NCI-H510A treated with DMSO at 0.1 percent for 48 hours (cell line): ENCODE measurements around the gene BPIFB6.

Source experiments
- DNase-seq: peaks from one replicate; lab custom pipeline; 2025; lab: John Stamatoyannopoulos, UW

The BPIFB6 gene

GRCh38 chr20:33031531-33031930 is at the start of gene BPIFB6:
Gene BPIFB6 (plus strand): TSS chr20:33031648. CDS start chr20:33031648, 0 bp downstream.
- no peak for DNase-seq

DNA sequence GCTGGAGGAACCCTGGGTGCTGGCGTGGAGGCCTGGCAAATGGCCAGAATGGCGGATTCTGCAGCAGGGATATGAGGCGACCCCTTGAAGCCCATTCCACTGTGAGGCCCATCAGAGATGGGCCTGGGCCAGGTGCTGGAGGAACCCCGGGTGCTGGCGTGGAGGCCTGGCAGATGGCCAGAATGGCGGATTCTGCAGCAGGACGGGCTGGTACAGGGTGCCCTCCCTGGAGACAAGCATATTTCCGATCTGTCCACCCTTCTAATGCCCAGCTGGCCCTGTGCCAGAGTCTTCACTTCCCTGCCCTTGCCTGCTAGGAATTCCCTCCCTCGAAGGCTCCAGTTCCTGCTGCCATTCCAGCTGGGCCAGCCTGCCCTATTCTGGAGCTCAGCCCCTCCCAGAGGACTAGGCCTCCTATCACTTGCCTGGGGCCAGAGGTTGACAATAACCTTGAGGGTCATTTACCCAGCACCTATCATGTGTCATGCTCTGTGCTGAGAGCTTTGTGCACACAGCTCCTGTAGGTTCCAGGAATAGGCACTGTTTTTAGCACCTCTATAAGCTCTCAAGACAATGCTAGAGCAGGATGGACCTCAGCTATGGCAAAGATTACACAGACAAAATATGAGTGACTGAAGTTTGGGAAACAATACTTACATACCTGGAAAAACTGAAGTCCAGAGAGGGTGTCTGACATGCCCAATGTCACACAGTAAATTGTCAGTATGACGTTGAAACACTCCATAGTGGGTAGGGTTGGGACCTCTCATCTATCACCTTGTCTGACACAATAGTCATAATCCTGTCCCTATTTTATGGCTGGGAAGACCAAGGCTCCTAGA is 48.6 kb upstream of the BPIFB6 start:
- DNase-seq, result peak; percentile 14

- DNase-seq, result no peak
Observed at GRCh38 chr20:32983459-32984112, 47.9 kb upstream of the BPIFB6 start.

GRCh38 chr20:32984196-32984595 is 47.3 kb upstream of the BPIFB6 start:
- DNase-seq, result peak; percentile 4

DNA sequence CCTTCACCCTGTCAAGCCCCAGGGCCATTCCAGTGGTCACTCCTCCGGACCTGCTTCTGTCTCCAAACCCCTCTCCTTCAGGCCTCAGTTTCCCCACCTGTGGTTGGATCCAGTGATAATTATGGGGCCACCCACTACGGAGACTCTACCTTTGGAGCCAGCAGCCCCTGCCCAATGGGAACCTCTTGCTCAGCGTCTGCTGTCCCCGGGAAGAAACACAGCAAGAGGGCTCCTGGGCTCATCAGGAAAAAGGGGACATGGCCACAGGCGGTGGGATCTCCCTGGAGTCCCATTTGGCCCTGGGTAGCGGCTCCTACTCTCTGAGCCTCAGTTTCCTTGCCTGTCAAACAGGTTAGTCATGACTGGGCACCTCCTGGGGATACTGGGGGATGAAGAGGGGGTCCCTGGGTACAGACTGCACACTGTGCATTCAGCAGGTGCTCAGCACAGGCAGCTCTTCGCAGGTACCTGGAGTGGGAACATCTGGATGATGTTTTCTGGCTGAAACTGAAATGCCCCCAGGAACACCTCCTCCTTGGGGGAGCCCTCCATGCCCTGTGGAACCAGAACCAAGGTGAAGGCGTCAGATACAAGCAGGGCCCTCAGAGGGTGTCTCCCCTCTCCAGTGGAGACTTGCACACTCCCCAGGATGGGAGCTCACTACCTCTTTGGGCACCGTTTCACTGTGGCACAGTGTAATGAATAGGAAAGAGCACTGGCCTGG is 46.7 kb upstream of the BPIFB6 start:
- DNase-seq, result no peak

GRCh38 chr20:32985596-32985995 is 45.9 kb upstream of the BPIFB6 start:
- no peak for DNase-seq

GRCh38 chr20:32986331-32986966 is 45.0 kb upstream of the BPIFB6 start:
- no peak for DNase-seq

DNA sequence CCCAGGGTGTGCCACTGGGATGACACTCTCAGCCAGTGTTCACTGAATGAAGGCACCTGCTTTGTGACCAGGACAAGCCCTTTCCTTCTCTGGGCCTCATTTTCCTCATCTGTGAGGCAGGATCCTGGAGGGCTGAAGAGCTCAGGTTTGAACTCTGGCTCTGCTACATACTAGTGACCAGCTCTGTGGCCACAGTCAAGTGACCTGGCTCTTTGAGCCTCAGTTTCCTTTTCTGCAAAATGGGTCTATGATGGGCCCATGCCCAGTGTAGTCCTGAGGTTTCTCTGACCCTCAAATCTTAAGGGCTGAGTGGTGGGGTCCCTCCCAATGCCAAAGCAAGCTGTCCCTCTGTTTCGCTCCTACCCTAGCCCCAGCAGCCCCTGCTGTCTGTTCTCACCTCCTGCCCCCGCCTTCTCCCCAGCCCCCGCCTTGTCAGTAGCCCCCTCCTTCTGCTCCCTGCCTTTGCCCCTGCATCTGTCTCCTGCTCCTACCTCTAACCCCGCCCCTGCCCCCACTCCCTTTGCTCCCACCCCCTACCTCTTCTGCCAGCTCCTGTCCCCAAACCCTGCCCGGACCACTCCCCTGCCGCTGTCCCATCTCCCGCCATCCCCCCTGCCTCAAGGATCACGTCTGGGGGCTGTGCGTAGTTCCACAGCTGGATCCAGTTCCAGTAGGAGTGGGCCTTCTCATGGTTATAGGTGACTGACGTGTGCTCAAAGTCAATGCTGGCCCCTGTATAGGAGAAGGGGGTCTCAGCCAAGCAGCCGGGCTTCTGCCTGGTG is 44.2 kb upstream of the BPIFB6 start:
- DNase-seq, result no peak

DNA sequence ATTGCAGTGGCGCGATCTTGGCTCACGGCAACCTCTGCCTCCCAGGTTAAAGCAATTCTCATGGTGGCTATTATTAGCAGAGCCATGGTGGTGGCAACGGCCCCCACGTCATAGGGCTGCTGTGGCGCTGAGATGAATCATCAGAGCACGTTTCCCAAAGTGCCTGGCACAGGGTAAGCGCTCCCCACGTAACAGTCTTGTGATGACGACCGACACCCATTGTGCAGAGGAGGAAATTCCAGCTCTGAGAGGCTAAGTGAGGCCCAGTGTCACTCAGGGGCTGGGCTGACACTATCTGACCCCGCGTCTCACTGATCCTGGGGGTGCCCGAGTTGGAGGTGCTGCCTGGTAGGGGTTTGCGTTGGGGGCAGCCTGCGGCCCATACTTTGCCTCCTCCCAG is 43.4 kb upstream of the BPIFB6 start:
- DNase-seq, result no peak

GRCh38 chr20:32989507-32990283 is 41.8 kb upstream of the BPIFB6 start:
- DNase-seq, result no peak

- no peak for DNase-seq
Observed at GRCh38 chr20:32990426-32990825, 41.0 kb upstream of the BPIFB6 start.

DNA sequence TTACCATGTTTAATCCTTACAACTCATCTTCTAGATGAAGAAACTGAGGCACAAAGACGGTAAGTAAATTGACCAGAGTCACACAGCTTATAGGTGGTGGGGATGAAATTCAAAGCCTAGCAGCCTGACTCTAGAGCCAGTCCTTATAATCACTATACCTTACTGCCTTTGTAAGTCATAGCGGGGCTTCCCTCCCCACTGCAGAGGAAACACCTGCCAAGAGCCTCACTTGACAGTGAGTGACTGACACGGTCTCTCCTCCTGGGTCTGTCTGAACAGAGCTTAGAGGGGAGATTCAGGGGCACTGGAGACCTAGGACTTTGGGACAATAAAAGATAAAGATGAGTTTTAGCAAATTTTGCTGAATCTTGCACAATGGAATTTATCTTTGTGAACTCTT is 40.1 kb upstream of the BPIFB6 start:
- no peak for DNase-seq

DNA sequence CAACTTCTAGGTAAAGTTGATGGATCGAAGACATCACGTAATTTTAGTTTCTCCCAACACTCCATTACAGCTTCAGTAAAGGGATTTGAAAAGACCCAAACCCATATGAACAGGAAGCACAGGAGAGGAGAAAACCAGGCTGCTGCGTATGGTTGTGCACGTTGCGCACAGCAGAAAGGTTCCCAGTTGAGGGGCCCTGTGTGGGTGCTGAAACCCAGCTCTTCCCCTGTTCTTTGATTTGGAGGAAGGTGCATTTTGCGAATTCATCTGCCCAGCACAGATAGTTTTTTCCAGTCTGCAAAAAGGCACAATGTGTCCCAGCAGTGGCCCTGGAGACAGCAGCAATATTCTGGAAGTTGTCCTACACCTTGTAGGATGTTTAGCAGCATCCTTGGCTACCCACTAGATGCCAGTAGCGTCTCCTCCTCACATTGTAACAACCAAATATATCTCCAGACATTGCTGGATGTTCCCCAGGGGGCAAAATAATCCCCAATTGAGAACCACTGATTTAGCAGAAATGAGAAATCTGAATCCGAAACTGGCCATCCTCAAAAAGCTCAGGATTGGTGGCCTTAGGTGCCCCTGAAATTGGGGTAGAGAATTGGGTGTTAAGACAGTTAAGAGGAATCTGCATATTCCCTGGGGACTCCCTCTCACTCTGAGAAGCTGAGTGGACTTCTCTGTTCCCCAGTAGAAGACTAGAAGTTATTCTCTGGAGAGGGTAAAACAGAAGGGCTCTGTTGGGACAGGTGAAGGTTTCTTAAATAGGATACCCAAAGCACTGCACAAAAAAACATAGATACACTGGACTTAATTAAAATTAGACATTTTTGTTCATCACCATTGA is 39.4 kb upstream of the BPIFB6 start:
- DNase-seq, result no peak

DNA sequence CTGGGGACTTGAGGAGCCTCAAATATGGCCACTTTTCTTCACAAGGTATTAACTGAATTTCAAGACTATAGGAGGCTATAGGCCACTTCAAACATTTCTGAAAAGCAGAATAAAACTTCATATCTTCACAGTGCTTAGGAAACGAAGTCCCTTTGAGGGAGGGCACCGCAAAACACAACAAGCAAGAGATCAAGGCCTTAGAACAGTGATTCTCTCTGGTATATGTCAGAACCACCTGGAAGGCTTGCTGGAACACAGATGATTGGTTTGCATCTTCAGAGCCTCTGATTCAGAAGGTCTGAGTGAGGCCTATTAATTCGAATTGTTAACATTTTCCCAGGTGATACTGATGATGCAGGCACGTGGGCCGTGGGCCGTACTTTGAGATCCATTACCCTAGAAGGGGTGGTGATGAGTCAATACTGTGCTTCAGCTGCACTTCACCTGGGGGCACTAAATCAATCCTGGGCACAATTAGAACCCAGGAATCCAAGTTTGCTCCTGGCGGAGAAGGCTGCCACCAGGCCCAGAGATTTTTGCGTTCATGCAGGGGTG is 37.9 kb upstream of the BPIFB6 start:
- DNase-seq, result no peak

DNA sequence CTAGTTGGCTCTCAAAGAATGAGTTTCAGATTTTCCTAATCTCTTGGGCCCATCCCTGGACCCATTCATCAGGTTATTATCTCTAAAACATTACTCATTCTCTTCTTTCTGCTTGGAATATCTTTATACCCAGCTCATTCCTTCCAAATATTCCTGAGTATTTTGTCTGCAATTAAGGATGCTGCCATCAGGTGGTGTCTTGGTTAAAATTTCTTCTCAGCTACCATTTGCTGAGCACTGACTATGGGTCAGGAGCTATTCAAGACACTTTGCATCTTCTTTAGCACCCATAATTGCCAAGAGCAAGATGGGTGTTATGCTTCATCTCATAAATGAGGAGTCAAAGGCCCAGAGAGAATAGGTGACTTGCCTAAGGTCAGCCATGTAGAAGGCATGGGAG is 35.6 kb upstream of the BPIFB6 start:
- DNase-seq, result no peak

DNA sequence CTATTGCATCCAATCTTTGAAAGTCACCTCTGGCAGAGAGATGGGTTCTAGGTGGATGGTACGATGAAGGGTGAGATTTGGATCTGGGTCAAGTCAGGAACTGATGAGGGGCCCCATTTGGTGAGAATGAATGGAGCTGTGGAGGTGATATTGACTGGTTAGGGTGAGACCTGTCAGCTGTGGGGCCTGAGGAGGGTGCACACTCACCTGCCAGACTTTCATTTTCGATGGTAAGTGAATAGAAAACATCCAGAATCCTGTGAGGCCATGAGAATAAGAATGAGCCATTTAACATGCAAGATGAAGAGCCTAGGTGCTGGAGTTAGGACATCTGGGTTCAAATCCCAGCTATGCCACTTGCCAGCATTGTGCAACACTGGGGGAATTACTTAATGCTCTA is 34.0 kb upstream of the BPIFB6 start:
- no peak for DNase-seq

DNA sequence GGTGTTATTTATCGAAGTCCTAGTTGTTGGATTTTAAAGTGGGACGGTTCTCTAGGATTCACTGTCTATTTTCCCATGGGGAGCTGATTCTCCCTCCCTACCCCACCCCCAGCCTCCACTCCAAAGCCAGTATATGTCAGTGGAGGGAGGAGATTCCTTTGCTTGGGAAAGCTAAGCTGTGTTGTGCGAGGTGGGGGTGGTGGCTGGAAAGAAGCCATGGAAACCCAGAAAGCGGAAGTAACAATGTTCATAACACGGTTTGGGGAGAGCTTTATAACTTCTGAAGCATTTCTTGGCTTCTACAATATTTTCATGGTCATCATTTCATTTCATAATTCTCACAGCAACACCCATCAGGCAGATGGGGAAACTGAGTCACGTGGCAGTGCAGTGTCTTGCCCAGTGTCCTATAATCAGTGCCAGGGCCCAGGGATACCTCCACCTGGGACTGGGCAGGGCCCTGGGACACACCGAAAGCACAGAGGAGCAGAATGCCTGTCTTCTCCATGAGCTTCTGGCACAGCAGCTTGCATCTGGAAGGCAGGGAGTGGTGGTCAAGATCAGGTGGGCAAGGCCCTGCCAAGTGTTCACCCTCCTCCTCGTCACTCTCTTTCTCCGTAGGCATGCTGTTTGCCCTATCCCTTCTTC is 31.7 kb upstream of the BPIFB6 start:
- no peak for DNase-seq

DNA sequence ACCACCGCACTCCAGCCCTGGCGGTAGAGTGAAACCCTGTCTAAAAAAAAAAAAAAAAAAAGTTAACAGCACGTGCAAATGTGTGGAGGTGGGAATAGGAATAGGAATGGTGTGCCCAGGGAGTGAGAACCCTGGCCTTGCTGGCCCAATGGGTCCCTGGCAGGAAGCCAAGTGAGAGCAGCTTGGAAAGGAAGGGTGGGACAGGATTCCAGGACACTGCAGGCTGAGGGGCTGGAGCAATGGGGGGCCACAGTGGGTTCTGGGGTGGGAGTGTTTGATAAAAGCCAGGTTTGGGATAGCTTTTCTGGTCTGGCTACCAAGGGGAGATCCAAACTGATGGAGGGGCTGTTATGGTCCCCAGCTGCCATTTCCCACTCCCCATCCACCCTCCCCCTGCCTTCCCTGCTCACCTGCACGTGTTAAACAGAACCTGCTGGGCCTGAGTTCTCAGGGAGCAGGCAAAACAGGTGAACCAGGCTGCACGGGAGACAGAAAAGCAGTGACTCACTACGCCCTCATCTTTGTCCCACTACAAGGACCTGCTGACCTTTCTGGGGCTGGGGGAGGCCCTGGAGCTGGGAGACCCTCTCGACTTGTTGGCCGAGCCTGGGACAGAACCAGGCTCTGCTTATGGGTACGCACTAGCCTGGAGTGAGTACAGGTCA is 30.5 kb upstream of the BPIFB6 start:
- DNase-seq, result no peak
